ENCODE measurements around the gene INIP.

The INIP gene, protein sequence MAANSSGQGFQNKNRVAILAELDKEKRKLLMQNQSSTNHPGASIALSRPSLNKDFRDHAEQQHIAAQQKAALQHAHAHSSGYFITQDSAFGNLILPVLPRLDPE

GRCh38 chr9:112717661-112718331, at the start of gene INIP:
TSS of gene INIP (minus strand) at chr9:112718117. CDS start at chr9:112716485, 1,632 bp downstream.
- H3K9me3 ChIP-seq (ENCODE audit: control insufficient read depth, insufficient read depth, low read length): no peaks in the 10 kb centered on the region
- no peaks in the 10 kb centered on the region for H3K27me3 ChIP-seq (ENCODE audit: control insufficient read depth, insufficient read depth, low read length)
- H3K4me1 ChIP-seq (ENCODE audit: control insufficient read depth, insufficient read depth, low read length): no peaks in the 10 kb centered on the region
- peak within 1 kb of the TSS; percentile 87 for H3K9ac ChIP-seq (ENCODE audit: low read depth, low read length)
- peak within 1 kb of the TSS; percentile 98 for H3K4me3 ChIP-seq (ENCODE audit: low read depth, low read length)
- H3K36me3 ChIP-seq (ENCODE audit: control insufficient read depth, insufficient read depth, low read length): no peaks in the 10 kb centered on the region

DNA sequence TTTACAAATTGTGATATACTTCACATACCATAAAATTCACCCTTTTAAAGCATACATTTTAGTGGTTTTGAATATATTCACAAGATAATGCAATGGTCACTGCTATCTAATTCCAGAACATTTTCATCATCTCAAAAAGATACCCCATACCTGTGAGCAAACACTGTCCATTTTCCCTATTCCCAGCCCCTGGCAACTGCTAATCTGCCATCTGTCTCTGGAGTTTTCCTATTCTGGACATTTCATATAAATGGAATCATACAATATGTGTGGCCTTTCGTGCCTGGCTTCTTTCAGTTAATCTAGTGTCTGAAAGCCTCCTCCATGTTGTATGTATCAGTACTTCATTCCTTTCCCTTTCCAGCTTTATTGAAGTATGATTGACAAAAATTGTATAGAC, 47.4 kb upstream of the INIP start:
- Histone ChIP-seq H3K9me3 (ENCODE audit: control insufficient read depth, insufficient read depth, low read length) (no peaks in the 10 kb centered on the region), H3K4me1 (ENCODE audit: control insufficient read depth, insufficient read depth, low read length) (peaks cover 8% of the 10 kb centered on the region), H3K27me3 (ENCODE audit: control insufficient read depth, insufficient read depth, low read length) (no peaks in the 10 kb centered on the region), H3K4me3 (ENCODE audit: low read depth, low read length) (no peak overlapping the region), H3K36me3 (ENCODE audit: control insufficient read depth, insufficient read depth, low read length) (no peaks in the 10 kb centered on the region), H3K9ac (ENCODE audit: low read depth, low read length) (no peak overlapping the region)

- no peaks in the 10 kb centered on the region for H3K36me3 ChIP-seq (ENCODE audit: control insufficient read depth, insufficient read depth, low read length)
- H3K9me3 ChIP-seq (ENCODE audit: control insufficient read depth, insufficient read depth, low read length): no peaks in the 10 kb centered on the region
- no peaks in the 10 kb centered on the region for H3K27me3 ChIP-seq (ENCODE audit: control insufficient read depth, insufficient read depth, low read length)
- no peak overlapping the region for H3K4me3 ChIP-seq (ENCODE audit: low read depth, low read length)
- peaks cover 8% of the 10 kb centered on the region for H3K4me1 ChIP-seq (ENCODE audit: control insufficient read depth, insufficient read depth, low read length)
- peak overlapping the region; percentile 17 for H3K9ac ChIP-seq (ENCODE audit: low read depth, low read length)
Observed at GRCh38 chr9:112764837-112765236, 46.9 kb upstream of the INIP start.

DNA sequence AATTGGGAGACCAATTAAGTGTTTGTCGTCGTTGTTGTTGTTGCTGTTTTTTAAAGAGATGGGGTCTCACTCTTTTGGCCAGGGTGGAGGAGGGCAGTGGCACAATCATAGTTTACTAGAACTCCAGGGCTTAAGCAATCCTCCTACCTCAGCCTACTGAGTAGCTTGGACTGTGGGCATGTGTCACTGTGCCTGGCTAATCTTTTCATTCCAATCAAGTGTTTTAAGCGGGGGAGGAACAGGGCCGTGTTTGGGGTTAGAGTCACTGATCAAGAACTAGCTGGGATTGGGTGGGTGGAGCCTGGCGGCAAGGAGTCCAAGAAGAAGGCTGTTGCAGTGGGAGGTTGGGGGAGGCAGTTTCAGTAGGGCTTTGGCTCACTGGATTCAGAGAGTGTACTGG, 46.4 kb upstream of the INIP start:
- Histone ChIP-seq H3K27me3 (ENCODE audit: control insufficient read depth, insufficient read depth, low read length) (no peaks in the 10 kb centered on the region), H3K36me3 (ENCODE audit: control insufficient read depth, insufficient read depth, low read length) (no peaks in the 10 kb centered on the region), H3K4me3 (ENCODE audit: low read depth, low read length) (no peak overlapping the region), H3K4me1 (ENCODE audit: control insufficient read depth, insufficient read depth, low read length) (peaks cover 8% of the 10 kb centered on the region), H3K9ac (ENCODE audit: low read depth, low read length) (no peak overlapping the region), H3K9me3 (ENCODE audit: control insufficient read depth, insufficient read depth, low read length) (no peaks in the 10 kb centered on the region)

GRCh38 chr9:112762726-112763518, 45.0 kb upstream of the INIP start:
- Histone ChIP-seq H3K9ac (ENCODE audit: low read depth, low read length) (no peak overlapping the region), H3K9me3 (ENCODE audit: control insufficient read depth, insufficient read depth, low read length) (no peaks in the 10 kb centered on the region), H3K36me3 (ENCODE audit: control insufficient read depth, insufficient read depth, low read length) (no peaks in the 10 kb centered on the region), H3K4me1 (ENCODE audit: control insufficient read depth, insufficient read depth, low read length) (peaks cover 8% of the 10 kb centered on the region), H3K4me3 (ENCODE audit: low read depth, low read length) (no peak overlapping the region), H3K27me3 (ENCODE audit: control insufficient read depth, insufficient read depth, low read length) (no peaks in the 10 kb centered on the region)

DNA sequence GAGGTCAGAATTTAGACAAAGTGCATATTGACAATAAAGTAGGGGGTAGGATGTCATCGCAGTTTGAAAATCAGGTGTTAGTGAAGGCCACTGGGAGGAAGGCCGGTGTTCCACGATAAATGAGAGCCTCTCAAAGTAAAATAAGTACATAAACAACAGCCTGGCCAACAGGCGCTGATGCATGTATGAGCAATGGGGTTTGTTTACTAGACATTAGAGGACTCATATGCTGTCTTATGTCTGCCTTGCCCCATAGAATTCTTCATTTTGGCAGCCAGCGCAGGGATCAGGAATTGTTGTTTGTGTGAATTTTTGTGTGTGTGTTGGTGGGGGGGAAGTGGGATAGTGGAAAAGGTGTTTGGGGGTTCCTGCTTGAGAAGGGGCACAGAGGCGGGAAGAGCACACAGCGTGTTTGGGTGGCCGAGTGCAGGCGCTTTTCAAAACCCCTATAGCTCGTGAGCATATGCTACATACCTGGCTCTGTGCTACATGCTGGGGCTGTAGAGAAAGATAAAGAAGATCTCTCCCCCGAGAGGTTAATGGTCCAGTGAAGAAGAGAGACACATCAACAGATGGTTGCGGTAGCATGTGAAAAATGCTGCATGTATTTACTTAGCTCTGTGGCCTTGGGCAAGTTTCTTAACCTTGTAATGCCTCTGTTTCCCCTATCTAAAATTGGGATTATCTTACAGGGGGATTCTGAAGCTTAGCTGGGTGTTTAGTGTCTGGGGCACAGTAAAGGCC, 44.2 kb upstream of the INIP start:
- no peaks in the 10 kb centered on the region for H3K9me3 ChIP-seq (ENCODE audit: control insufficient read depth, insufficient read depth, low read length)
- H3K36me3 ChIP-seq (ENCODE audit: control insufficient read depth, insufficient read depth, low read length): no peaks in the 10 kb centered on the region
- no peak overlapping the region for H3K4me3 ChIP-seq (ENCODE audit: low read depth, low read length)
- no peaks in the 10 kb centered on the region for H3K27me3 ChIP-seq (ENCODE audit: control insufficient read depth, insufficient read depth, low read length)
- H3K9ac ChIP-seq (ENCODE audit: low read depth, low read length): no peak overlapping the region
- H3K4me1 ChIP-seq (ENCODE audit: control insufficient read depth, insufficient read depth, low read length): peaks cover 8% of the 10 kb centered on the region

GRCh38 chr9:112760821-112761220, 42.9 kb upstream of the INIP start:
- Histone ChIP-seq H3K9ac (ENCODE audit: low read depth, low read length) (no peak overlapping the region), H3K36me3 (ENCODE audit: control insufficient read depth, insufficient read depth, low read length) (no peaks in the 10 kb centered on the region), H3K9me3 (ENCODE audit: control insufficient read depth, insufficient read depth, low read length) (no peaks in the 10 kb centered on the region), H3K27me3 (ENCODE audit: control insufficient read depth, insufficient read depth, low read length) (no peaks in the 10 kb centered on the region), H3K4me1 (ENCODE audit: control insufficient read depth, insufficient read depth, low read length) (peaks cover 8% of the 10 kb centered on the region), H3K4me3 (ENCODE audit: low read depth, low read length) (no peak overlapping the region)

DNA sequence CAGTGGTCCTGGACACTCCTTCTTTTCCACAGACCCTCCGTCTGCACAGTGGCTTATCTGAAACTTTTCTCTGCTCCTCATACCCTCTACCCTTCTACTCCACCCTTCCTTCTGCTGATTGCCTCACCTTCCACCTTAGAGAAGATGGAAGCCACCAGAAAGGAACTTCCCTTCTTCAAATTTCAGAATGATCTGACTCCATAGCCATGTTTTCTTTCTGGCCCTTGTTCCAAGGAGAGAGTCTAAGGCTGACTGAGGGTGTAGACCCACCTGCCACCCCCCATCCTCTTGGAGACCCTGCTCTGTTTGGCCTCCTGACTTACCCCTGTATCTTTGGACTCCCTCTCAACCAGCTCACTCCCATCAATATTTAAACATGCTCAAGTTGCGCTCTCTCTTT, 40.0 kb upstream of the INIP start:
- Histone ChIP-seq H3K9me3 (ENCODE audit: control insufficient read depth, insufficient read depth, low read length) (no peaks in the 10 kb centered on the region), H3K4me3 (ENCODE audit: low read depth, low read length) (no peak overlapping the region), H3K4me1 (ENCODE audit: control insufficient read depth, insufficient read depth, low read length) (peaks cover 7% of the 10 kb centered on the region), H3K36me3 (ENCODE audit: control insufficient read depth, insufficient read depth, low read length) (no peaks in the 10 kb centered on the region), H3K27me3 (ENCODE audit: control insufficient read depth, insufficient read depth, low read length) (no peaks in the 10 kb centered on the region), H3K9ac (ENCODE audit: low read depth, low read length) (no peak overlapping the region)

DNA sequence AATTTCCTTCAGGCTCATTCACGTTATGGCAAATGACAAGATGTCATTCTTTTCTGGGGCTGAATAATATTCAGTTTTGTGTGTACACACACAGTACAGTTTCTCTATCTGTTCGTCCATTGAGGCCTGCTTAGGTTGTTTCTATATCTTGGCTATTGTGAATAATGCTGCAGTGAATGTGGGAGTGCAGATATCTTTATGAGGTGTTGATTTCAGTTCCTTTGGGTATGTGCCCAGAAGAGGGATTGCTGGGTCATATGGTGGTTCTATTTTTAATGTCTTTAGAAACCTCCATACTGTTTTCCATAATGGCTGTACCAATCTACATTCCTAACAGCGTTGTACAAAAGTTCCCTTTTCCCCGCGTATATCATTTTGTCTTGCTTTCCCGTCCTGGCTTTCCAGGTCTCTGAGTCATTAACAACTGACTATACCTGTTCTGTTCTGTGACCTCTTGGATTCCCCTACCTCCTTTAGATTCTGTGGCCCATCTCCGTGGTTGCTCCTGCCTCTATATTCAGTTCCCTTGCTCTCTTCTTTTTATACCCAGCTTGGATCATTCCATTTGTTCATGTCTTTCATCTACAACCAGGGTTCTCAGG, 39.5 kb upstream of the INIP start:
- Histone ChIP-seq H3K9ac (ENCODE audit: low read depth, low read length) (no peak overlapping the region), H3K9me3 (ENCODE audit: control insufficient read depth, insufficient read depth, low read length) (no peaks in the 10 kb centered on the region), H3K4me1 (ENCODE audit: control insufficient read depth, insufficient read depth, low read length) (peaks cover 7% of the 10 kb centered on the region), H3K27me3 (ENCODE audit: control insufficient read depth, insufficient read depth, low read length) (no peaks in the 10 kb centered on the region), H3K36me3 (ENCODE audit: control insufficient read depth, insufficient read depth, low read length) (no peaks in the 10 kb centered on the region), H3K4me3 (ENCODE audit: low read depth, low read length) (no peak overlapping the region)

- no peaks in the 10 kb centered on the region for H3K9me3 ChIP-seq (ENCODE audit: control insufficient read depth, insufficient read depth, low read length)
Observed at GRCh38 chr9:112755675-112756074, 37.8 kb upstream of the INIP start.

GRCh38 chr9:112755016-112755427, 37.1 kb upstream of the INIP start:
- H3K4me1 ChIP-seq (ENCODE audit: control insufficient read depth, insufficient read depth, low read length): peaks cover 11% of the 10 kb centered on the region
- no peak overlapping the region for H3K9ac ChIP-seq (ENCODE audit: low read depth, low read length)
- peaks cover under 1% of the 10 kb centered on the region for H3K27me3 ChIP-seq (ENCODE audit: control insufficient read depth, insufficient read depth, low read length)
- no peaks in the 10 kb centered on the region for H3K36me3 ChIP-seq (ENCODE audit: control insufficient read depth, insufficient read depth, low read length)
- H3K9me3 ChIP-seq (ENCODE audit: control insufficient read depth, insufficient read depth, low read length): no peaks in the 10 kb centered on the region
- H3K4me3 ChIP-seq (ENCODE audit: low read depth, low read length): no peak overlapping the region

More at GRCh38 chr9:112755675-112756074, 37.8 kb upstream of the INIP start:
- no peaks in the 10 kb centered on the region for H3K27me3 ChIP-seq (ENCODE audit: control insufficient read depth, insufficient read depth, low read length)
- H3K36me3 ChIP-seq (ENCODE audit: control insufficient read depth, insufficient read depth, low read length): no peaks in the 10 kb centered on the region
- no peak overlapping the region for H3K4me3 ChIP-seq (ENCODE audit: low read depth, low read length)
- H3K9ac ChIP-seq (ENCODE audit: low read depth, low read length): no peak overlapping the region
- peaks cover 11% of the 10 kb centered on the region for H3K4me1 ChIP-seq (ENCODE audit: control insufficient read depth, insufficient read depth, low read length)
